Measurements from ENCODE around the gene FOXN4.

FOXN4 gene

GRCh38 chr12:109250523-109250922 lies 58.6 kb downstream of the FOXN4 start:
- no peak overlapping the region for H3K4me3 ChIP-seq
- H3K4me1 ChIP-seq: no peaks in the 10 kb centered on the region
- H3K9ac ChIP-seq: no peak overlapping the region
- no peak for TF ChIP-seq Cebpa-rat (IDR thresholded peaks at IDR 0.05)
- no peak overlapping the region for H3K27ac ChIP-seq
- H4K20me1 ChIP-seq: no peaks in the 10 kb centered on the region
- peaks cover 13% of the 10 kb centered on the region for H3K9me3 ChIP-seq
- no peak overlapping the region for H3K4me2 ChIP-seq
- H3K27me3 ChIP-seq: no peaks in the 10 kb centered on the region
- 0 out of 2 replicates have a peak, but pooled peaks cover 4% of the 10 kb centered on the region for H3K36me3 ChIP-seq

GRCh38 chr12:109247831-109248654 lies 61.0 kb downstream of the FOXN4 start:
- no peaks in the 10 kb centered on the region for H4K20me1 ChIP-seq
- H3K4me3 ChIP-seq: no peak overlapping the region
- no peaks in the 10 kb centered on the region for H3K36me3 ChIP-seq
- H3K9ac ChIP-seq: no peak overlapping the region
- no peaks in the 10 kb centered on the region for H3K4me1 ChIP-seq
- no peaks in the 10 kb centered on the region for H3K9me3 ChIP-seq
- no peak overlapping the region for H3K4me2 ChIP-seq
- H3K27me3 ChIP-seq: no peaks in the 10 kb centered on the region
- H3K27ac ChIP-seq: no peak overlapping the region
- no peak for TF ChIP-seq Cebpa-rat (IDR thresholded peaks at IDR 0.05)

- H4K20me1 ChIP-seq: no peaks in the 10 kb centered on the region
- no peaks in the 10 kb centered on the region for H3K9me3 ChIP-seq
- no peaks in the 10 kb centered on the region for H3K27me3 ChIP-seq
- no peaks in the 10 kb centered on the region for H3K4me1 ChIP-seq
- no peak for TF ChIP-seq Cebpa-rat (IDR thresholded peaks at IDR 0.05)
- H3K27ac ChIP-seq: no peak overlapping the region
- H3K4me2 ChIP-seq: no peak overlapping the region
- no peak overlapping the region for H3K9ac ChIP-seq
- no peak overlapping the region for H3K4me3 ChIP-seq
- peaks cover 10% of the 10 kb centered on the region for H3K36me3 ChIP-seq
Observed at GRCh38 chr12:109246221-109246620, 62.9 kb downstream of the FOXN4 start.

- H3K27me3 ChIP-seq: no peaks in the 10 kb centered on the region
- no peak overlapping the region for H3K9ac ChIP-seq
- H3K27ac ChIP-seq: no peak overlapping the region
- H3K4me1 ChIP-seq: no peaks in the 10 kb centered on the region
- TF ChIP-seq Cebpa-rat (IDR thresholded peaks at IDR 0.05): no peak
- H3K36me3 ChIP-seq: peaks cover 16% of the 10 kb centered on the region
- H3K4me2 ChIP-seq: no peak overlapping the region
- no peak overlapping the region for H3K4me3 ChIP-seq
- H4K20me1 ChIP-seq: no peaks in the 10 kb centered on the region
- H3K9me3 ChIP-seq: no peaks in the 10 kb centered on the region
Observed at GRCh38 chr12:109244073-109244472, 65.0 kb downstream of the FOXN4 start.

GRCh38 chr12:109241936-109242335 lies 67.1 kb downstream of the FOXN4 start:
- Histone ChIP-seq H3K4me1 (no peaks in the 10 kb centered on the region), H3K36me3 (peaks cover 16% of the 10 kb centered on the region), H3K9ac (no peak overlapping the region), H3K4me3 (no peak overlapping the region), H3K27me3 (no peaks in the 10 kb centered on the region), H3K4me2 (no peak overlapping the region), H3K27ac (no peak overlapping the region), H4K20me1 (no peaks in the 10 kb centered on the region), H3K9me3 (no peaks in the 10 kb centered on the region)
- TF ChIP-seq Cebpa-rat (IDR thresholded peaks at IDR 0.05): no peak

GRCh38 chr12:109240365-109240764 lies 68.7 kb downstream of the FOXN4 start:
- Histone ChIP-seq H3K27ac (no peak overlapping the region), H3K4me3 (no peak overlapping the region), H3K9ac (no peak overlapping the region), H3K4me2 (no peak overlapping the region), H3K27me3 (no peaks in the 10 kb centered on the region), H3K9me3 (no peaks in the 10 kb centered on the region), H3K4me1 (no peaks in the 10 kb centered on the region), H3K36me3 (peaks cover 16% of the 10 kb centered on the region), H4K20me1 (no peaks in the 10 kb centered on the region)
- no peak for TF ChIP-seq Cebpa-rat (IDR thresholded peaks at IDR 0.05)

GRCh38 chr12:109239691-109240090 lies 69.4 kb downstream of the FOXN4 start:
- H3K27ac ChIP-seq: no peak overlapping the region
- H3K4me1 ChIP-seq: no peaks in the 10 kb centered on the region
- H3K4me3 ChIP-seq: no peak overlapping the region
- H3K9me3 ChIP-seq: no peaks in the 10 kb centered on the region
- TF ChIP-seq Cebpa-rat (IDR thresholded peaks at IDR 0.05): no peak
- no peak overlapping the region for H3K9ac ChIP-seq
- H3K36me3 ChIP-seq: peaks cover 16% of the 10 kb centered on the region
- H3K4me2 ChIP-seq: no peak overlapping the region
- no peaks in the 10 kb centered on the region for H3K27me3 ChIP-seq
- H4K20me1 ChIP-seq: no peaks in the 10 kb centered on the region

GRCh38 chr12:109239179-109239578 lies 69.9 kb downstream of the FOXN4 start:
- Histone ChIP-seq H4K20me1 (no peaks in the 10 kb centered on the region), H3K27ac (no peak overlapping the region), H3K36me3 (peaks cover 16% of the 10 kb centered on the region), H3K4me1 (no peaks in the 10 kb centered on the region), H3K4me3 (no peak overlapping the region), H3K9ac (no peak overlapping the region), H3K9me3 (no peaks in the 10 kb centered on the region), H3K4me2 (no peak overlapping the region), H3K27me3 (no peaks in the 10 kb centered on the region)
- no peak for TF ChIP-seq Cebpa-rat (IDR thresholded peaks at IDR 0.05)

GRCh38 chr12:109236257-109236656 lies 72.8 kb downstream of the FOXN4 start:
- Histone ChIP-seq H3K27me3 (no peaks in the 10 kb centered on the region), H3K9me3 (no peaks in the 10 kb centered on the region), H3K9ac (no peak overlapping the region)

GRCh38 chr12:109234012-109234411 lies 75.1 kb downstream of the FOXN4 start:
- H3K4me3 ChIP-seq: no peak overlapping the region
- no peaks in the 10 kb centered on the region for H3K9me3 ChIP-seq
- H3K27ac ChIP-seq: no peak overlapping the region
- no peak for TF ChIP-seq Cebpa-rat (IDR thresholded peaks at IDR 0.05)
- no peak overlapping the region for H3K4me2 ChIP-seq
- no peak overlapping the region for H3K9ac ChIP-seq
- no peaks in the 10 kb centered on the region for H3K36me3 ChIP-seq
- no peaks in the 10 kb centered on the region for H4K20me1 ChIP-seq
- no peaks in the 10 kb centered on the region for H3K27me3 ChIP-seq
- H3K4me1 ChIP-seq: peaks cover 13% of the 10 kb centered on the region

More at GRCh38 chr12:109236257-109236656, 72.8 kb downstream of the FOXN4 start:
- no peak overlapping the region for H3K4me2 ChIP-seq
- H3K27ac ChIP-seq: no peak overlapping the region
- TF ChIP-seq Cebpa-rat (IDR thresholded peaks at IDR 0.05): no peak
- no peaks in the 10 kb centered on the region for H3K4me1 ChIP-seq
- H3K36me3 ChIP-seq: peaks cover 6% of the 10 kb centered on the region; the same call in 1 of the 2 replicates
- no peak overlapping the region for H3K4me3 ChIP-seq
- H4K20me1 ChIP-seq: no peaks in the 10 kb centered on the region

All from BLaER1 (cell line).